Activated CD4-positive, alpha-beta T cell treated with anti-CD3 and anti-CD28 coated beads, Interleukin-10, Interleukin-2, amounts not matched to agents 100 ng/mL and 50 ng/mL, durations not matched to agents 16 hours and 8 hours (primary cell): ENCODE measurements around the gene DAPK1.
A peak's percentile ranks its signal among the peaks of the same experiment; 100 is the strongest.
"Not testable (repeated sequence)": the region's sequence is repeated elsewhere in the genome, so short reads cannot be mapped to it uniquely, and the experiment has no call there.

Experiments
- DNase-seq: peaks from one replicate; pipeline ENCODE4 v3.0.0-alpha.2; 2020

Gene DAPK1

DNA sequence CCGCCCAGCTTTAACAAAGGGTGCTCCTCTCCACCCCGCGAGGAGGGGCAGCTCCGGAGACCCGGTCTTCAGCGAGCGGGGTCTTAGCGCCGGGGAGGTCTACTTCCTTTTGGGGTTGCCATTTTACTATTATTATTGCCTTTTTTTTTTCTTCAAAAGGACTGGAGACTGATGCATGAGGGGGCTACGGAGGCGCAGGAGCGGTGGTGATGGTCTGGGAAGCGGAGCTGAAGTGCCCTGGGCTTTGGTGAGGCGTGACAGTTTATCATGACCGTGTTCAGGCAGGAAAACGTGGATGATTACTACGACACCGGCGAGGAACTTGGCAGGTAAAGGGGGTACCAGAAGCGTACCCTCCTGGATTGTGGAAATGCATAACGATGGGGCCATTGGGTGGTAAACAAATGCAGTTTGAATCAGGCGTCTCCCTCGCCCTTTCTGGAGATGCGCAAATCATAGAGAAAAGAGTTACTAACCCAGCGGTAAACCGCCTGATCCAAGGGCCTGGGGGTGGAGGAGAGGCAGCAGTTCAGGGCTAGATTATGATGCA, 1.2 kb downstream of the DAPK1 start:
- DNase-seq, result peak; percentile 19

DNA sequence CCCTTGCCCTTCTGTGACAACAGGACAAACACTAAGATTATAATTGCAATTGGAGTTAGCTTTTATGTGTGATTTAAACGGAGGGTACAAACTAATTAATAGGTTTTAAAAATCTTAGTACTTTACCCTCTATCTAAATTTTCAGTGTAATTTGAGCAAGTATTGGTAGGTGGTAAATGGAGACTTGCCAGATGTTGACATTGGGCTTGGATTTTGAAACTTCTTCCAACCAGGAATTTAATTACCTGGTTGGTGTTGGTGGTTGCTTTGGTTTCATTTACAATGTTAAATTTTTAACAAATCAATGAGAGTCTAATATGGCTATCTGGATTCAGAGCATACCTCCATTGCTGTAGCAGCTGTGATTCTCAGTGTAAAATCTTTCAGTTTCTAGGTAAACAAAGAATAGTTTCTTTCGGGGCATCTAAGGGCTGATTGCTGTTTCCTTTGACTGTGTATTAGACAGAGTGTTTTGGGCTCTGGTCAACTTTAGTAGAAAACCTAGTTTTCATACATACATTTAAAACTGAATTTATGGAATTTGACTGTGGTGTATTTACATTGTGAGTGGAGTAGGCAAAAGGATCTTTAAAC, 1.9 kb downstream of the DAPK1 start:
- DNase-seq, result no peak

DNA sequence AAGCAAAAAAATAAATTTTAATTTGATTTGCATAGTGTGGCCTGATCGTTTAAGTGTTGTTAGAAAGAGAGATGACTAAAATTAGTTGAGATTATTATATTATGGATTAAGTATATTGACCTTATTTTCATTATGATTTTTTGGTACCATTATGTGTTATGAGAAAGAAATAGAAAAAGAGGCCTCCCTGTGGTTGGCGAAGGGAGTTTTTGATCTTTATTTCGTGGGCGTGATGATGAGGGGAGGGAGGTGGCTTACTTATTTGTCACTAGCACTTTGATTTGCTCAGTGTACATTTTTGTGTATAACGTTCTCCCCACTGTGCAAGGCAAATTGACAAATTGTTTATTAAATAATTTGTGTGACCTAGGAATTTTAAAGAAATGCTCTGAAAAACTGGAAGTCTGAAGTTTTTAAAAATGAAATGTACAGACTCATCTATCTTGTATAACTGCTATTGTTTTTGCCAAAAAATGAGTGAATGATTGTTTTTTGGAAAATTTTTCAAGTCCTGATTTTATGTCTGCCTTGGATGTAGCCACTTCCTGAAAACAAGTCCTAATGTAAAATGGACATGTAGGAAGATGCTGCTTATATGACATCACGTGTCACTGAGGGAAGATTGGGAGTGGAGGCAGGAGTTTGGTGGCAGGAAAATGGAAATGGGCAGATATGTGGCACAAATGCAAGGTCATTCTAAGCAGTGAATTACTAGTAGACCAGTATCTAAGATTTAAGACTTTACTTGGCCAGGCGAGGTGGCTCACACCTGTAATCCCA, 3.0 kb downstream of the DAPK1 start:
- DNase-seq, result peak; percentile 54

DNA sequence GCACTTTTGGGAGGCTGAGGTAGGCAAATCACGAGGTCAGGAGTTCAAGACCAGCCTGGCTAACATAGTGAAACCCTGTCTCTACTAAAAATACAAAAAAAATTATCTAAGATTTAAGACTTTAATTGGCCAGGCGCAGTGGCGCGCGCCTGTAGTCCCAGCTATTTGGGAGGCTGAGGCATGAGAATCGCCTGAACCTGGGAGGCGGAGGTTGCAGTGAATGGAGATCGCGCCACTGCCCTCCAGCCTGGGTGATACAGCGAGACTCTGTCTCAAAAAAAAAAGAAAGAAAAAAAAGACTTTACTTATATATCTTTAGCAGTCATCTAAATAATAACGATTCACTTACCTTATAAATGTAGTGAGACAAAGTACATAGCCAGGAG, 3.6 kb downstream of the DAPK1 start:
- not testable (repeated sequence) for DNase-seq

DNA sequence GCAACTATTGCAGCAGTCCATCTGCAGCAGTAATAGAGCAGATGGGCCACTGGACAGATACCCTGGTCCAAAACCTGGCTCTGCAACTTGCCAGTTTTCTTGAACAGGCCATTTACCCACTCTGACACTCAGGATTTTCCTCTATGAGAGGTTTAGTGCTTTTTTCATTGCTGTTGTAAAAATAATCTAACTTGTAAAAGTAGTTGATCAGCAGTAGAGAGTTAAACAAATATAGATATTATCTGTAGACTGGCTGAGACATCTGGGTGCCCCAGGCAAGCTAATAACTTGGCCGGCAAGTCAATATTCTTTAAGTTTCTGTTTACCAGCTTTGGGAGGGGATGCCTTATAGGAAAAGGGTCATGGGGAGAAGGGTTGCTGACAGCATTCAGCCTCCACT, 4.1 kb downstream of the DAPK1 start:
- no peak for DNase-seq

DNA sequence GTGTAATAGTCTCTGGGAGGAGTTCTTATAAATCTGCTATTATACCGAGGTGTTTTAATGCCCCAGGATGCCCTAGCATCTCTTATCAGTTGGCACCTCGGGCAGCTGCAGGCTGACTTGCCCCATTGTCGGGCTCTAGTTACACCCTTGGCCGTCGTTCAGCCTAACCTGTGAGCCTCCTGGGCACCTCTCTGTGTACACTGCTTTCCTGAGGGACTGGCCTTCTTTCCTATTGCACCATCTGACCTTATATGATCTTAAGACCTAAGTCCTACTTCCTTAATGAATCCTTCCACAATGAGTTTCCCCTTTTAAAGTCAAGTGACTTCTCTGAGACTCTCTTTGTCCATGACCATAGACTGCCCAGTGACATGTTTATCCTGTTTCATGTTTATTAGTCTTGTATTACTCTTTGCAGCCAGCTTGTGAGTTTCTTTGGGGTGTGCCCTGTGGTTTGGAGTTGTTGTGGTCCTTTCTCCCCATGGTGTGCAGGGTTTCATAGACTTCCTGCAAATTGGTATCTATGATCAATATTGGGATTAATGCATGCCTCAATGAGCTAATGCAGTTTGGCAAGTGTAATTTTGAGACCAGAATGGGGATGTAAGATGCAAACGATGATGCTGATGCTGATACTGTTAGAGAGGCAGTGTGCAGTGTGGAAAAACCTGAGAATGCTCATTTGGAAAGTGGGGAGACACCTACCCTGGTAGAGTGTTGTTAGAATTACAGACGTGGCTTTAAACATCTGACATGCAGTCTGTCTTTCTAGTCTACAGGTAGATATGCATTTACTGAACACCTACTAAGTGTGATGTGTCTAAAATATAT, 4.9 kb downstream of the DAPK1 start:
- peak; percentile 18 for DNase-seq

DNA sequence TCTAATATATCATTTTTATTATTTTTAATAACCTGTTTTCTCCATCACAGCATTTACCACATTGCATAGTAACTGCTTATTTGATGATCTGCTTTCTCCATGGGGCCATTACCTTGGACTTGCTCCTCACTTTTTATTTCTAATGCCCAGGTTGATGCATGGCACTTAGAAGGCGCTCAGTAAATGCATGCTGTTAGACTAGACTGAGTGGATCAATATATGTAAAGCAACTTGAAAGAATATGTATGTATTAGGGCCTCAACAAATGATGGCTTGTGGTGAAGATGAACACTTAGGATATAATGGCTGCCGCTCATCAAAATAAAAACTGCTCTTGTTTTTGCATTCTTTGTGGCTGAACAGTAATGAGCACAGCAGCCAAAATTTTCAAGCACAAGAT, 5.8 kb downstream of the DAPK1 start:
- DNase-seq, result no peak

DNA sequence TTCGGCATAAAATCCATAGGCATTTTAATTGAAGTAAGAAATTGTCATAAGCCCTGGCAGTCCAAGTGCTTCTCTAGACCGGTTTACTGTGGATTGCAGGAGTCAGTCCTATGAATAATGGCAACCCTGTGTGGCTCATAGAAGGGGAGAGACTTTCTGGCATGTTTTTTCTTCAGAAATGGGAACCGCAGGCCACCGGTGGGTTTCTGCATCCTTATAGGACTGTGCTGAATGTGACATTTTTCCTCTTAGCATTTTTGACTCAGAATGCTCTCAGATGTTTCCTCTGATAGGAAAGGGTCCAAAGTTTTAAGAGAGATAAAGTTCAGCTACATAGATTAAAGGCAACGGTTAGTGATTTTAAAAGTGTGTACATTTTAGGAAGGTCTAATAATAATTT, 6.3 kb downstream of the DAPK1 start:
- no peak for DNase-seq

DNA sequence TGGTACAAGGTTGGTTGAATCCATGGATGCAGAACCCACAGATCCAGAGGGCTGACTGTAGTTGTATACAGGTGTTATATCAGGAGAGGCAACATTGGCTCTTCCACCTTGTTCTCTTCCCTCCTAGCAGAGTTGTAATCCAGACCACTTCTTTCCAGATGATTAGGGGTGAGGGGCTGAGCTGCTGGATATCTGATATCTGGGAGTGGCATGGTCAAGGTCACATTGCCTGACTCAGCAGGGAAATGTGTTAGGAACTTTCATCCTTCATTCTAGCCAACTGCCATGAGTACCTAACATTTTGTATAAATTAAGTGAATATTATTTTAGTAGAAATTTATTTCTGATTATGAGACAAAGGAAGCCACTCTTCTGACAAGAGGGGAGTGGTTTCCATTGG, 7.3 kb downstream of the DAPK1 start:
- no peak for DNase-seq

DNA sequence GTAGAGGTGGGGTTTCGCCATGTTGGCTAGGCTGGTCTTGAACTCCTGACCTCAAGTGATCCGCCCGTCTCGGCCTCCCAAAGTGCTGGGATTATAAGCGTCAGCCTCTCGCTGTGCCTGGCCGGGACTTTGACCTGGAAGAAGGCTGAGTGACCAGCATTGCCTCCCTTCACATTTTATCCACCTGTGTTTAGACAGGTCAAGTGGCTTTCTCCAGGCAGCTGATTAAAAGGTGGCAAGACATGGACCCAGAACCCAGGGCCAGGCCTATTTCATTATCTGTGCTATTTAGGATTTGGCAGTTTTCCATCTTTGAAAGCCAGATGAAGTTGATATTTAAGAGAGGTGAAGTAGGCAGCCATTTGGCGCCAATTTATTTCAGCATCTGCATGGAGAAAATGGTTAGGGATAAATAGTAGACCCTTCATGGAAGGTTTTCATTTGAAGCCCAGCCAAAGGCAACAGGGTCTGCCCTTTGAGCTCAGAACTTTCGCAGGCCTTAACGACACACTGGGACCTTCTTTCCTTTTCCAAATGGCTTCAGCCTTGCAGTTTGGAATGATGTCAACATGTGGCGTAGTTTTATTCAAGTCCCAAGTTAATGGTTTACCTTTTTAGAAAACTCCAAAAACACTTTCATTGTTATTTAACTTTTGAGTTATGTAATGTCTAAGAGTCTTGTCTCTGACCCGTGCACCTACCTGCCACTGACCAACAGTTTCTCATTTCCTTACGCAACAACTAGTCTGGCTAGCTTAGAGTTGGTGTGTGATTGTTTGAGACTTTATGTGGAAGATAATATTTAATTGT, 8.4 kb downstream of the DAPK1 start:
- DNase-seq, result no peak

DNA sequence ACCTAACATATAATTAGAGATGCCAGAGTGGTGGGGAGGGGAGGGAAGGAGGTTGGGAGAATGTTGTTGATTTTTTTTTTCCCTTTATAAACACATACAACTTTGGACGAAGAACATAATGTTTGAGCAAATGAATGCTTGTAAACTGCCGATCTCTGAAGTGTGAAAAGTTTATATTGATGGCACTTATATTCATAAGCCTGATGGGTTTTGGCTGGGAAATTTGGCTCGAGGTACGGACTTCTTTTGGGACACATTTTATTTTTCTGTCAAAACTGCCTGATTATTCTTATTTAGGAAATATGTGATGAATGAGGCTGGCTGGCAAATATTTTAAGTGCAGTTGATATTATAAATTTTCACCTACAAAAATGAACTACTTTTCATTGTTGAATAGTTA, 9.9 kb downstream of the DAPK1 start:
- no peak for DNase-seq

DNA sequence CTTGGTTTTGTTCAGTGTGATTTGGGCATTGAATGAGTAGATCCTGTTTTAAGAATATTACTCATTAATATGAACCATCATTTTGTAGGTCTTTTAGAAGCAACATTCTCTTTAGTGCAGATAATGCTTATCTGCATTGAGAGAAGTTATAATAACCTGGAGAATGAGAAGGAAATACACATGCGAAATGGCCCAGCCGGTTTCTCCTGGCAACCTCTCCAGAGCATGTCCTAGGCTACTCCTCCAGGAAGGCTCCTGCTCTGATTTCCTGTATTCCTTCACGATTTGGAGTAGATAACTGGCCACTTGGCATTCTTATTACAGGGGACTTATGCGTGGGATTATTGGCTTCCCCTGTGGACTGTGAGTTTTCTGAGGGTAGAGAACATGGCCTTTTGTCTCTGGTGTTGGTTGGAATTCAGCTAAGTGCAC, 12.6 kb downstream of the DAPK1 start:
- DNase-seq, result no peak

DNA sequence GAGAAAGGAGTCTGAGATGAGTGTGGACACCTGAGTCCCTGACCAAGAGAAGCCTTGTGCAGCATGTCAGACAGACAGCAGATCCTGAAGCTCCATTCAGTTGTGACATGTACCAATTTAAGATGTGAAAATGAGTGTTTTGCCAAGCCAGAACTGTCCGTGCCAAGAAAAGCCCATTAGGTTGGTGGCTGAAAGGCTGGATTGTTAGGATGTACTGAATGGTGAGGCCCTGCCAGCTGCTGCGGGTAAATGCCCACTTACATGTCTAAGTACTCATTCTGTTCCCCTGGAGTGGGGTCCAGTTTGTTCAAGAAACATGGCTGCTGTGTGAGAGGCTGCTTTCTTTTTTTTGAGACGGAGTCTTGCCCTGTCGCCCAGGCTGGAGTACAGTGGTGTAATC, 14.6 kb downstream of the DAPK1 start:
- no peak for DNase-seq

DNA sequence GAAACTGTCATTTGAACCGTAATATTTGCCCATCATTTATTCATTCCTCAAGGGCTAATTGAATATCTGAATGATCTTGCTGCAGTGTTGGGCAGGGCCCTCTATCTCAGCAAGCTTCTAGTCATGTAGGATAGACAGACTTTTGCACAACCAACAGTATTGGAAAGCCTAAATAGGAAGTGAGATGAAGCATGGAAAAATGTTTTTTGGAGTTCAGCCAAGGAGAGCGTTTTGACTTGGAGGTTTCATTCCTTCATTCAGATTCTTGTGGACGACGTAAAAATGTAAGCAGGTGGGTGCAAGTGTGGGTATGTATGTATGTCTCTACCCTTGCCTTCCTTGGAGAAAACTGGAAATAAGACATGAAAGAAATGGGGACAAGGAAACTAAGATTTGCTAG, 15.5 kb downstream of the DAPK1 start:
- no peak for DNase-seq

DNA sequence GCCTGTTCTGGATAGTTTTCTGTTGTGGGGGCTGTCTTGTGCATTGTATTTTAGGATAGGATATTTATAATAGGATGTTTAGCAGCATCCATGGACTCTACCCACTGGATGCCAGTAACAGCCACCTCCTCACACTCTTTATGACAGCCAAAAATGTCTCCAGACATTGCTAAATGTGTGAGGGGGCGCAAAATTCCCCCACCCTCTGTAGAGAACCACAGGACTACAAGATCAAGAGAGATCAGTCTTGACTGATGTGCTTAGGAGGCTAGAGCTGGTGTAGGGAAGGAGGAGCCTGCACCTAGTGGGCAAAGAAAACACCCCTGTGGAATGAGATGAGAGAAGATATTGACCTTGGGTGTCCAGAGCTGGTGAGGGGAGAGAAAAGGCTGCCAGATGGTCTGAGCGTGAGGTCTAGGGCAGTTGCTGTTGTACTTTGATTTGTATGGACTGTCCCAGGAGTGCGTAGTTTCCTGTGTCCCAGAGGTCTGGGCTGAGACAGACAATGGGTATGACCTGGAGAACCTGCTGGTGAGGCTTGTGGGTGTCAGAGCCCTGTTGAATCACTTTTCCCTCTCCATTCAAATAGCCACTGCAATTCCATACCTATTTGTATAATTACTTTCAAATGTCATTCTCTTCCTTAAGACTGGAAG, 16.3 kb downstream of the DAPK1 start:
- DNase-seq, result no peak

DNA sequence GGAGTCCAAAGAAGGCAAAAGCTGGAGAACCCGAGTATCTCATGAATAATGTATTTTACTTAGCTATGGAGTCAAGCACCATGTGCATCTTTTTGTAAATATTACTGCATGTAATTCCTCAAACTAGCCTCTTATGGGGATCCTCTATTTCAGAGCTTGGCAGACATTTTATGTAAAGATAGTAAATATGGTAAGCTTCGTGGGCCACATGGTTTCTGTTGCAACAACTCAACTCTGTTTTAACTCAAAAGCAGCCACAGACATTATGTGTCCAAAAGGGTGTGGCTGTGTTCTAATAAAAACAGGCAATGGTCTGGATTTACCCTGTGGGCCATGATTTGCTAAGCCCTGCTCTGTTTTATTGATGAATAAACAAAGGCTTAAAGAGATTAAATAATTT, 17.3 kb downstream of the DAPK1 start:
- DNase-seq, result no peak

DNA sequence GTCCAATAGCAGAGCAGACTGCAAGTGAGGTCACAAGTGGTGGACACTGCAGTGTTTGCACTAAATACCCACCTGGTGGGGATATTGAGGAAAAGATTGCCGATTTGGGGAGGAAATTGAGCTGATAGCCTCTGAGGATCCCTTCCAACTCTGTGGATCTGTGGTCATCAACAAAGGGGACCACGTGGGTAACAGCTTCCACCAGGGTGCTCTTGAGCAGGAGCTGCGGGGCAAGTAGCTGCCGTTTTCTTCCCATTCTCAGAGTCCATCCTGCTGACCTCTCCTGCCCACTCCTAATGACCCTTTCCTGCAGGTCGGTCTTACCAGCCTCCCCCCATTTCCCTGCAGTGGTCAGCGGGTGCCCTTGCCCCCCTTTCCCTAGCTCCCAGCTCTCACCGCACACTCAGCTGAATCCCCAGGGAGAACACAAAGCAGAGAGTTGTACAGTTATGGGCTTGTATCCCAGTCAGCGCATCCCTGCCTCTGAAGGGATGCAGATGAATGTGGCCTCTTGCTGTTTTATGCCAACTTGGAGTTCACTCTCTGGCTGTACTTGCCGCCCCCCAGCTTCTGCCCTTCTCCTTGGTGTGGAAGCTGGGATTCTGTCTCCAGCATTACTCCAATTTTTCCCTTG, 18.0 kb downstream of the DAPK1 start:
- no peak for DNase-seq

DNA sequence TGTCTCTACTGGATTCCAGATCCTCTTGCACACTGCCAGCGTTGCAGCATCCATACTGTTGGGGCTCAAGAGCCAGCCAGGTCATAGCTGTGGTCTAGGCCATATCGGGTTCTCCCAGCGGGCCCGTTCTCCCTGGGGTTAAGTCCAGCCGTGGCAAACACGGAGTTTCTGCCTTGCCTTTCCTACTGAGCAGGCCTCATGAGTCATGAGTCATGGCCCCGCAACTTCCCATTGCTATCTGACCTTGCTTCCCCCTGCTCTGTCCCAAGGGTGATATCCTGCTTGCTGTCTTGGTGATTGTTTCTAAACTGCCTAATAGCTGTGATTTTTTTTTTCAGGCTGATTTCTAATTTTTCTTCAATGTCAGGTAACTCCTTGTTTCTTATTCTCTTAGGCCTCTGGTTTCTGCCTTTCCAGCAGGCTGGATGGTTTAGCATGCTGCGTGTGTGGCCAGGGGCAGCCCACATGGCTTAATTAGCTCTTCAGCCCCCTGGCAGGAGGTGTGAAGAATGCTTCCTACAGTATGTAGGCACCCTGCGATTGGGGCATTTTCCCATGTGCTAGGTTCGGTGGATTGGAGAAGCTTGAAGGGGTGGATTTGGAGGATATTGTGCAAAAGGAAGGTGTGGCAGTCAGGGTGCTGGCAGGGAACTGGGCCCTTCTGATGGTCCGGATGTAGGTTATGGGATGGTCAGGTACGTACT, 18.7 kb downstream of the DAPK1 start:
- DNase-seq, result no peak

DNA sequence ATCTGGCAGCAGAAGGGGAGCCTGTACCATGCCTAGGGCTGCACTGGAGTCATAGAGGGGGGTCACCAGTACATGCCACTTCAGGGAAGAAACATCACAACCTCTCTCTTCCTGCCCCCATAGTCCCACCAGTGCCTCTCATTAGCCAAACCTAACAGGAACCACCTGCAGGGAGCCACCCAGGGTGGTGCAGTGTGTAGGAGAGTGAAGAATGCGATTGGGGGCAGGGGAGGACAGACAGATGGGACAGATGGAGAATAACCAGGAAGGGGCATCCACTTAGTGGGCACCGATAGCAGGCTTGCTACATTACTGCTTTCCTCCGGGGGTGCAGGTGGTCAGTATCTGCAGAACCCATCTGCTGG, 19.2 kb downstream of the DAPK1 start:
- no peak for DNase-seq

DNA sequence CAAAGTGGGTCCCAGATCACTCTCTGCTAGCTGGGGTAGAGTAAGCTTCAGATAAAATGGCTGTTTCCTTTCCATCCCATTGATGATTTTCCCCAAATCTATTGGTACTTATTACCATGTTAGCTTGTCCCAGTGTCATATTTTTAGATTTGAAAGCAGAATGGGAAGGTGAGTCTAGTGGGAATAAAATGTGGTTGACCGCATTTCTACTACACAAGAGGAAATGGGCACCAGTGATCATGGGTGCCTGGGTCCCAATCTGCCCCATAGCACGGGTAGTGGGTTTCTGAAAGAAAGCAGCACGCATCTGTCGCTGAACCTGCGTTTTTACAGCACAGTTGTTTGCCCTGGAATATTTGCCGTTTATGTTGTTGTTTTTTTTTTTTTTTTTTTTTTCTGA, 20.1 kb downstream of the DAPK1 start:
- no peak for DNase-seq

DNA sequence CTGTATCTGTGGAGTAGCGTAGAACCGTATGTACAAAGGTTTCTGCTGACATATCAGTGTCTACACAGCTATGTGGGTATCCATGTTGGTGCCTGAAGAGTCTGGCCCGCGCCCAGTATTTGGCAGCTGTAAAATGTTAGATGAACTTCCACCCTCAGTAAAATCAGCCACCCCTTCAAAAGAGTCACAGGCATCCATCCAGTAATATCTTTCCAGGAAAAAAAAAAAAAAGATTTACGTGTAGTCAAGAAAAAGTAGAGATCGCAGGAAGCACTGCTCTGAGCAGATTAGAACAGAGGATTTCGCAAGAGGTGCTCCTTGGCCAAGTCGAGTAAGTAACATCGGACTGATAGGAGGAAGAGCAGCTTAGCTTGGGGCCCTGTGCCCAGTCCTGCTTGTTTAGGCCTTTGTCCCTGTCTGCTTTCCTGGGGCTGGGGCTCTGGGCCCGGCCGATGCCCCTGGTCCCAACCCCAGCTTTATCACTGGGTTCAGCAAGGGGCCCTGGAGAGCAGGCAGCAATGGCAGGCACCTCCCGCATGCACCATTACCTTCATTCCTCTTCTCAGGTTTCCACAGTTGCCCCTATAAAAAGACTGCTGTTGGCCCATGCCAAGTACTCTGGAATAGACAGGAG, 21.2 kb downstream of the DAPK1 start:
- no peak for DNase-seq
